KMS-11 (cell line): ENCODE data around the gene RIN1.

ENCODE experiments used
- H2AFZ ChIP-seq: fragments of 200-600 bp; sonication (generic); 2 replicates; pipeline ENCODE4 v1.6.1; 2016; ENCODE audit warnings: antibody characterized with exemption, mixed run types, low read depth
- H3K27ac ChIP-seq: fragments of 200-600 bp; sonication (generic); 2 replicates; pipeline ENCODE4 v1.6.1; 2016; ENCODE audit warnings: mild to moderate bottlenecking, mixed run types
- H3K27me3 ChIP-seq: fragments of 200-600 bp; sonication (generic); 2 replicates; pipeline ENCODE4 v1.6.1; 2017; ENCODE audit warnings: mild to moderate bottlenecking, low read depth, mixed run types, moderate library complexity; ENCODE audit not compliant: insufficient read depth
- H3K36me3 ChIP-seq: fragments of 200-600 bp; sonication (generic); 2 replicates; pipeline ENCODE4 v1.6.1; 2017; ENCODE audit warnings: mild to moderate bottlenecking, mixed run types; ENCODE audit not compliant: insufficient read depth
- H3K4me1 ChIP-seq: fragments of 200-600 bp; sonication (generic); 2 replicates; pipeline ENCODE4 v1.6.1; 2016; ENCODE audit warnings: mild to moderate bottlenecking, low read depth, mixed run types; ENCODE audit not compliant: poor library complexity, severe bottlenecking
- H3K4me2 ChIP-seq: fragments of 200-600 bp; sonication (generic); 2 replicates; pipeline ENCODE4 v1.7.0; 2016; ENCODE audit warnings: mild to moderate bottlenecking, mixed run types
- H3K4me3 ChIP-seq: fragments of 200-600 bp; sonication (generic); IDR thresholded peaks from 2 replicates; pipeline ENCODE4 v1.6.1; 2017; ENCODE audit warnings: low read depth, low read length, mixed read lengths; ENCODE audit not compliant: insufficient read depth
- H3K79me2 ChIP-seq: fragments of 200-600 bp; sonication (generic); 2 replicates; pipeline ENCODE4 v1.6.1; 2016; ENCODE audit warnings: low read depth, mixed run types; ENCODE audit not compliant: insufficient read depth
- H3K9ac ChIP-seq: fragments of 200-600 bp; sonication (generic); 2 replicates; pipeline ENCODE4 v1.6.1; 2016; ENCODE audit warnings: mild to moderate bottlenecking, mixed run types
- H4K20me1 ChIP-seq: fragments of 200-600 bp; sonication (generic); 2 replicates; pipeline ENCODE4 v1.6.1; 2016; ENCODE audit warnings: mild to moderate bottlenecking, mixed run types; ENCODE audit not compliant: insufficient read depth
- TF ChIP-seq, protein P1 (sequence below): fragments of 200-600 bp; sonication (generic); conservative IDR thresholded peaks from 2 replicates; pipeline ENCODE4 v1.6.1; 2017; ENCODE audit warnings: low read depth, mild to moderate bottlenecking, antibody characterized with exemption, low read length, moderate library complexity, mixed read lengths

Gene RIN1

GRCh38 chr11:66346476-66347424 is 10.5 kb upstream of the RIN1 start:
- Histone ChIP-seq H4K20me1 (no peaks in the 10 kb centered on the region), H3K36me3 (no peaks in the 10 kb centered on the region; the same call in 1 of the 2 replicates), H3K27me3 (no peaks in the 10 kb centered on the region), H3K27ac (peak overlapping the region; percentile 28; the same call in 1 of the 2 replicates), H3K9ac (peak overlapping the region; percentile 46; the same call in 1 of the 2 replicates), H3K4me3 (no peak overlapping the region), H3K79me2 (peaks cover 18% of the 10 kb centered on the region; the same call in 1 of the 2 replicates), H3K4me2 (peak overlapping the region; percentile 78), H3K4me1 (peaks cover 20% of the 10 kb centered on the region), H2AFZ (peak overlapping the region; percentile 92)
- TF ChIP-seq, protein P1, sequence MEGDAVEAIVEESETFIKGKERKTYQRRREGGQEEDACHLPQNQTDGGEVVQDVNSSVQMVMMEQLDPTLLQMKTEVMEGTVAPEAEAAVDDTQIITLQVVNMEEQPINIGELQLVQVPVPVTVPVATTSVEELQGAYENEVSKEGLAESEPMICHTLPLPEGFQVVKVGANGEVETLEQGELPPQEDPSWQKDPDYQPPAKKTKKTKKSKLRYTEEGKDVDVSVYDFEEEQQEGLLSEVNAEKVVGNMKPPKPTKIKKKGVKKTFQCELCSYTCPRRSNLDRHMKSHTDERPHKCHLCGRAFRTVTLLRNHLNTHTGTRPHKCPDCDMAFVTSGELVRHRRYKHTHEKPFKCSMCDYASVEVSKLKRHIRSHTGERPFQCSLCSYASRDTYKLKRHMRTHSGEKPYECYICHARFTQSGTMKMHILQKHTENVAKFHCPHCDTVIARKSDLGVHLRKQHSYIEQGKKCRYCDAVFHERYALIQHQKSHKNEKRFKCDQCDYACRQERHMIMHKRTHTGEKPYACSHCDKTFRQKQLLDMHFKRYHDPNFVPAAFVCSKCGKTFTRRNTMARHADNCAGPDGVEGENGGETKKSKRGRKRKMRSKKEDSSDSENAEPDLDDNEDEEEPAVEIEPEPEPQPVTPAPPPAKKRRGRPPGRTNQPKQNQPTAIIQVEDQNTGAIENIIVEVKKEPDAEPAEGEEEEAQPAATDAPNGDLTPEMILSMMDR = no peak

DNA sequence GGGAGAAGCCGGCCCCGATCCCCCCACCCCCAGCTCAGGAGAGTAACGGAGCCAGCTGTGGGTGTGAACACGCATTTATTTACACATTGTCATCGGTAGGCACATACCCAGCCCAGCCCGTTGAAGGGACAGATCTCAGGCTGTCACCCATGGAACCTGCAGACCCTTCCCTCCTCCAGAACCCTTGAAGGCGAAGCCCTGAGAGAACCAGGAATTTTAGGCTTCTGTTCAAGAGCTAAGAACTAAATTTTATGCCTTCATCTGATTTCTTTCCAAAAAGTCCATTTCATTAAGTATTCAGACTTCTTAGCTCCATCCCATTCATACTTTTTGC is 9.0 kb upstream of the RIN1 start:
- Histone ChIP-seq H3K79me2 (peaks cover 18% of the 10 kb centered on the region; the same call in 1 of the 2 replicates), H2AFZ (peak overlapping the region; percentile 84), H4K20me1 (no peaks in the 10 kb centered on the region), H3K27me3 (no peaks in the 10 kb centered on the region), H3K27ac (peak overlapping the region; percentile 59), H3K4me3 (no peak overlapping the region), H3K4me2 (peak overlapping the region; percentile 47), H3K9ac (peak overlapping the region; percentile 59; the same call in 1 of the 2 replicates), H3K4me1 (peaks cover 20% of the 10 kb centered on the region), H3K36me3 (no peaks in the 10 kb centered on the region; the same call in 1 of the 2 replicates)
- TF ChIP-seq, protein P1 = no peak

DNA sequence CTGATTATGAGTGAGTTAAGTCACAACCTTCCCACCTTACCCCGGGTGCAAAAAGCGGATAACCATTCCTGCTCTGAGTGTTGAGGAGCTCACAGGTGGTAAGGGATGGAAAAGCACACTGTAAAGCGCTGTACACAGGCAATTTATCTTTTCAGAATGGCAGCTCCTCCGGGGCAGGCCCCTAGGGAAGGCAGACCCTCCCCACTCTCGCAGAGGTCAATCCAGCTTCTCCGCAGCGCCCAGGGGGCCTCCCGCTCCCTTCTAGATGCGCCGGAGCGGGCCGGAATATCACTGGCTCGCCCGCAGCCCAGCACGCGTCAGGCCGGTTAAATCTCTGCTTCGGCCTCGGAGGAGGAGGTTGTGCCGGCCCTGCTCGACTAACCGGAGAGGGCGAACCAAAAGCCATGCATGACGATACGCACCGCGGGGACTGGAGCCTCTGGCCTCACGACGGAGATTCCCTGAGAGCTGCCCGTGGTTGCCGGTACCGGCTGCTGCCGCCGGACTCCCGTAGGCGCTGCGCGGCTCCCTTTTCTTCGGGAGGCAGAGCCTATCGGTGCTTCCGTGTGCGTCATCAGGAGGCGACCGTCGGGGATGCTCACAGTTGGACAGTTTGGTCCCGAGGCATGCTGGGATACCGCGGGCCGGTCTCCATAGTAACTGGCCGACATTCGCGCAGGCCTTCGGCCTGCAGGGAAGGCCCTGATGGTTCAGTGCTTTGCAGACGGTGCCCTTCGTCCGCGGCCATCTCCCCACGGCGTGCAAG is 8.5 kb upstream of the RIN1 start, which contains the start of gene BRMS1:
Gene BRMS1 (minus strand): TSS at position 555 of the 766 bp plus-strand sequence. CDS start 2,870 bp downstream, outside the sequence.
- H4K20me1 ChIP-seq = no peaks in the 10 kb centered on the region
- peaks cover 18% of the 10 kb centered on the region; the same call in 1 of the 2 replicates for H3K79me2 ChIP-seq
- no peaks in the 10 kb centered on the region; the same call in 1 of the 2 replicates for H3K36me3 ChIP-seq
- peak within 1 kb of the TSS; percentile 59 for H3K9ac ChIP-seq
- H3K4me3 ChIP-seq = peak within 1 kb of the TSS; percentile 51
- H2AFZ ChIP-seq = peak within 1 kb of the TSS; percentile 84
- no peaks in the 10 kb centered on the region for H3K27me3 ChIP-seq
- peak within 1 kb of the TSS; percentile 98 for H3K4me2 ChIP-seq
- TF ChIP-seq, protein P1 = no peak
- peak within 1 kb of the TSS; percentile 59 for H3K27ac ChIP-seq
- peaks cover 20% of the 10 kb centered on the region for H3K4me1 ChIP-seq

DNA sequence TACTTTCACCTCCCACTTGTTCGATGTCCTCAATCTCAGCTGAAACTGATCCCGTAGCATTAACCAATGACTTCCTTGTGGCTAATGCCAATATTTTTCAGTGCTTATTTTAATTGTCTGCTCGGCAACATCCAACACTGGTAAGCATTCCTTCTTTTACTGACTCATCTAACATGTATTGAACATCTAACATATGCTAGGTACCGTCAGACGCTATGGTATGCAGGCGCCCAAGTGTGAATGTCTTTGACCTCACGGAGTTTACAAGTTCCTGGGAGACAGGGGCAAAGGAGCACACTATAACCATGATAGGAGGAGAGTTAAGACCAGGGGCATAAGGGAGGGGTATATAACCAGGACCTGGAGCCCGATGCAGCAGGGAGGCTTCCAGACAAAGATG is 6.9 kb upstream of the RIN1 start:
- Histone ChIP-seq H3K9ac (no peak overlapping the region), H3K4me1 (peaks cover 18% of the 10 kb centered on the region), H2AFZ (no peak overlapping the region), H3K36me3 (no peaks in the 10 kb centered on the region; the same call in 1 of the 2 replicates), H3K4me2 (0 out of 2 replicates have a peak overlapping the region, but pooled peaks have one; percentile 98), H3K27me3 (no peaks in the 10 kb centered on the region), H3K4me3 (no peak overlapping the region), H3K27ac (no peak overlapping the region), H4K20me1 (no peaks in the 10 kb centered on the region), H3K79me2 (peaks cover 18% of the 10 kb centered on the region; the same call in 1 of the 2 replicates)
- TF ChIP-seq, protein P1 = no peak
